ENCODE measurements around the gene KCTD4.

DNA sequence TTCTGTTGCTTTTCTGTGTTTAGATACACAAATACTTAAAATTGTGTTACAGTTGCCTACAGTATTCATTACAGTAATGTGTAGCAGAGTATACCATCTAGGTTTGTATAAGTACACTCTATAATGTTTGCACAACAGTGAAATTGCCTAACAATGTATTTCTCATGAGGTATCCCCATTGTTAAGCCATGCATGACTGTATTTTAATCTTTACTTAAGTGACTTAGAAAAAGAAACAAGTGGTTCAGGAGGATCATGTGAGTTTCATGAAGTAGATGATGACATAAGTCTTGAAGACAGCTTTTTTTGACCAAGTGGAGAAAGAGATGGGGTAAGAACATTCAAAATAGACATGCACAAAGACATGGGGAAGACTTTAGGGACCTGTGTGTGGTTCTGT, 8.4 kb upstream of the KCTD4 start:
- TF ChIP-seq, protein P1, sequence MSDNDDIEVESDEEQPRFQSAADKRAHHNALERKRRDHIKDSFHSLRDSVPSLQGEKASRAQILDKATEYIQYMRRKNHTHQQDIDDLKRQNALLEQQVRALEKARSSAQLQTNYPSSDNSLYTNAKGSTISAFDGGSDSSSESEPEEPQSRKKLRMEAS (IDR thresholded peaks at IDR 0.05) = no peak
- no peak for TF ChIP-seq TAF1 (IDR thresholded peaks at IDR 0.05; ENCODE audit: low read depth)
- no peak for TF ChIP-seq CEBPB (IDR thresholded peaks at IDR 0.05)
- no peak for TF ChIP-seq EP300 (IDR thresholded peaks at IDR 0.05; ENCODE audit: borderline replicate concordance)
- TF ChIP-seq, protein P2, sequence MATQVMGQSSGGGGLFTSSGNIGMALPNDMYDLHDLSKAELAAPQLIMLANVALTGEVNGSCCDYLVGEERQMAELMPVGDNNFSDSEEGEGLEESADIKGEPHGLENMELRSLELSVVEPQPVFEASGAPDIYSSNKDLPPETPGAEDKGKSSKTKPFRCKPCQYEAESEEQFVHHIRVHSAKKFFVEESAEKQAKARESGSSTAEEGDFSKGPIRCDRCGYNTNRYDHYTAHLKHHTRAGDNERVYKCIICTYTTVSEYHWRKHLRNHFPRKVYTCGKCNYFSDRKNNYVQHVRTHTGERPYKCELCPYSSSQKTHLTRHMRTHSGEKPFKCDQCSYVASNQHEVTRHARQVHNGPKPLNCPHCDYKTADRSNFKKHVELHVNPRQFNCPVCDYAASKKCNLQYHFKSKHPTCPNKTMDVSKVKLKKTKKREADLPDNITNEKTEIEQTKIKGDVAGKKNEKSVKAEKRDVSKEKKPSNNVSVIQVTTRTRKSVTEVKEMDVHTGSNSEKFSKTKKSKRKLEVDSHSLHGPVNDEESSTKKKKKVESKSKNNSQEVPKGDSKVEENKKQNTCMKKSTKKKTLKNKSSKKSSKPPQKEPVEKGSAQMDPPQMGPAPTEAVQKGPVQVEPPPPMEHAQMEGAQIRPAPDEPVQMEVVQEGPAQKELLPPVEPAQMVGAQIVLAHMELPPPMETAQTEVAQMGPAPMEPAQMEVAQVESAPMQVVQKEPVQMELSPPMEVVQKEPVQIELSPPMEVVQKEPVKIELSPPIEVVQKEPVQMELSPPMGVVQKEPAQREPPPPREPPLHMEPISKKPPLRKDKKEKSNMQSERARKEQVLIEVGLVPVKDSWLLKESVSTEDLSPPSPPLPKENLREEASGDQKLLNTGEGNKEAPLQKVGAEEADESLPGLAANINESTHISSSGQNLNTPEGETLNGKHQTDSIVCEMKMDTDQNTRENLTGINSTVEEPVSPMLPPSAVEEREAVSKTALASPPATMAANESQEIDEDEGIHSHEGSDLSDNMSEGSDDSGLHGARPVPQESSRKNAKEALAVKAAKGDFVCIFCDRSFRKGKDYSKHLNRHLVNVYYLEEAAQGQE (IDR thresholded peaks at IDR 0.05; ENCODE audit: low read depth) = no peak
- no peak for TF ChIP-seq TEAD4 (IDR thresholded peaks at IDR 0.05)
- TF ChIP-seq RAD21 (IDR thresholded peaks at IDR 0.05; ENCODE audit: low read depth) = no peak
- no peak for TF ChIP-seq EGR1 (IDR thresholded peaks at IDR 0.05)
- TF ChIP-seq YY1 (IDR thresholded peaks at IDR 0.05; ENCODE audit: low read depth) = no peak
- no peak for TF ChIP-seq TCF12 (IDR thresholded peaks at IDR 0.05; ENCODE audit: low read depth)
- TF ChIP-seq, protein P3, sequence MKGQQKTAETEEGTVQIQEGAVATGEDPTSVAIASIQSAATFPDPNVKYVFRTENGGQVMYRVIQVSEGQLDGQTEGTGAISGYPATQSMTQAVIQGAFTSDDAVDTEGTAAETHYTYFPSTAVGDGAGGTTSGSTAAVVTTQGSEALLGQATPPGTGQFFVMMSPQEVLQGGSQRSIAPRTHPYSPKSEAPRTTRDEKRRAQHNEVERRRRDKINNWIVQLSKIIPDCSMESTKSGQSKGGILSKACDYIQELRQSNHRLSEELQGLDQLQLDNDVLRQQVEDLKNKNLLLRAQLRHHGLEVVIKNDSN (IDR thresholded peaks at IDR 0.05) = no peak
- TF ChIP-seq CREB1 (IDR thresholded peaks at IDR 0.05; ENCODE audit: low read depth) = no peak
- no peak for TF ChIP-seq NFIC (IDR thresholded peaks at IDR 0.05)
- TF ChIP-seq FOXM1 (IDR thresholded peaks at IDR 0.05; ENCODE audit: borderline replicate concordance, low read depth) = no peak
